RPMI8226 (cell line): ENCODE data around the gene OXTR.

Experiments
- DNase-seq: peaks from one replicate; pipeline ENCODE4 v3.0.0-alpha.2; 2015

The OXTR gene

DNA sequence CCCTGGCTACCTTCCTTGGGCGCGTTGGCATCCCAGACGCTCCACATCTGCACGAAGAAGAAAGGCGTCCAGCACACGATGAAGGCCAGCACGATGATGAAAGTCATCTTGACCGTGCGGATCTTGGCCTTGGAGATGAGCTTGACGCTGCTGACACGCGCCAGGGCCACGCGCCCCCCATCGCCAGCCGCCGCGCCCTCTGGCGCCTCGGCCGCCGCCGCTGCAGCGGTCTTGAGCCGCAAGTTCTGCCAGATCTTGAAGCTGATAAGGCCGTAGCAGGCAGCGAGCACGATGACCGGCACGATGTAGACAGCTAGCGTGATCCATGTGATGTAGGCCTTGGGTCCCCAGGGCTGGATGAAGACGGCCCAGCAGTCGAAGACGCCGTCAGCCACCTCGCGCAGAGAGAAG lies 2.2 kb downstream of the OXTR start:
- no peak for DNase-seq

DNA sequence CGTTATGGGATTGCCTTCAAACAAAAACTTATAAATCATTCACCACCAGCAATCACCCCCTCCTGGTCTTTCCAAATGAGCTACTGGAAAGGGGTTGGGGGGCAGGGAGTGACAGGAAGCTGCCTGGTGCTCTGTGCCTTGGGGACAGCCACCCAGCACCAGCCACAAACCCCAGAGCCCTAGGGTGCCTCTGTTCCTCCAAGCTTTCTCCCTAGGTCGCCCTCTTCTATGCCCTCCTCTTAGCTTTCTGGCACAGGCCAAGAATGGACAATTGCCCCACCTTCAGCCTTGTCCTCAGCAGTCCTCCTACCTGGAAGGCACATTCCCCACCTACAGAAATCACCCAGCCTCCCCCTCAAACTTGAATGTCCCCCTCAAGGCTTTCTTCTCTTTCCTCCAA lies 3.3 kb downstream of the OXTR start:
- DNase-seq: no peak

DNA sequence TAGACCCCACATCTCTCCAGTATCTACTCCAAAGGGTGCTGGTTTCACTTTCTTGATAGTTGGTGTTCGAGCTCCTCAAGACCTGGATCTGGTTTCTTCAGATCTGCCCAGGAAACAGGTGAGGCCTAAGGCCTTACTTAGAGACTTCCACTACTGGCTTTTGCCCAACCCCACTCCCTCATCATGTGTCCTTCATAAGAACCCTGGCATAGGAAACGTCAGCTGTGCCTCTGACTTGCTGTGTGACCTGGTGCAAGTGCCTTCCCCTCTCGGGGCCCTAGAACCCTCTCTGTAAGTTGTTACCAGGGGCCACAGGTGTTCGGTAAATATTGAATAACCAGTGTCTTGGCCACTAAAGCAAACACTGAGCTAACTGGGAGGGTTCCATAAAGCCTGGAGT lies 3.9 kb downstream of the OXTR start:
- peak; percentile 55 for DNase-seq

DNA sequence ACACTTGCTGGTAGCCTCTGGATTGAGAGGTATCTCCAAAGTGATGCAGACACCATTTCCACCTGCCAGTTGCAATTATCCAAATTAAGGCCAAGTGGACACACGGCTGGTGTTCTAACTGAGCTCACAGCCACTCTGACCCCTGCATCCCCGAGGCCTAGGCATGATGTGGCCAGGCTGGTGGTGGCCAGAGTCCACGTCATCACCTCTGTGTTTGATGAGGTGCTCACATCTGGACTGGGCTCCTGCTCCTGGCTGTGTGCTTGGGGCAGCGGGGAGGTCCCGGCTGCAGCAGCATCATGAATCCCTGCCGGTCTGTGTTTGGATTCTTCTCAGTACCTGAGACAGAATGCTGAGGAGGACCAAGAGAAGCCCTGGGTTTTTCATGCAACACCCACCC lies 4.9 kb downstream of the OXTR start:
- no peak for DNase-seq

DNA sequence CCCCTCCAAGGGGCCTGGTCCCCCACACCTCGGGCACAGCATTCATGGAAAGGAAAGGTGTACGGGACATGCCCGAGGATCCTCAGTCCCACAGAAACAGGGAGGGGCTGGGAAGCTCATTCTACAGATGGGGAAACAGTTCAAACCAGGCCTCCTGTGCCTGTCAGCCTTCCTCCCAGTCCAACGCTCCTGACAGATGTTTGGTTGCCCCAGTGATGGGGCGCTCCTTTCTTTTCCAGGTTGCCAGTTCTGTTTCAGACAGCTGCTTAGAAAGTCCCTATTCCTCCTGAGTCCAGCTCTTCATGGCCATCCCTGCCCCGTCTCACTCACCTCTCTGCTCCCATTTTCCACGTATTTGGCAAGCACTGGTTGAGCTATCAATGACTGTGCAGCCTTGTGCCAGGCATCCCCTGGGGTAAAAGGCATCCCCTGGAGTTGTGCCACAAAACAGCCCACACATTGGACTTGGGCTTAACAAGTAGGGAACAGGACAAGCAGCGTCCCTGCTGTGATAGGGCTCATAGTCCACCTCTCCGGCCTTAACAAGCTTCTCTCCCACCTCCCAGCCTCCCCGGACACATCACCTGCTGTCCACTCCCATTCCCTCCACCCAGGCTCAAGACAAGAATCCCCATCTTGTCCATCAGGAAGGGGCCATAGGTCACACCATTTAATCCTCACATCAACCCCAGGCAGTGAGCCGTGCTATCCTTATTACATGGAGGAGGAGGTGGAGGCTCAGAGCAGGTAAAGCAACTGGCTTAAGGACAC lies 6.6 kb downstream of the OXTR start:
- DNase-seq: no peak

DNA sequence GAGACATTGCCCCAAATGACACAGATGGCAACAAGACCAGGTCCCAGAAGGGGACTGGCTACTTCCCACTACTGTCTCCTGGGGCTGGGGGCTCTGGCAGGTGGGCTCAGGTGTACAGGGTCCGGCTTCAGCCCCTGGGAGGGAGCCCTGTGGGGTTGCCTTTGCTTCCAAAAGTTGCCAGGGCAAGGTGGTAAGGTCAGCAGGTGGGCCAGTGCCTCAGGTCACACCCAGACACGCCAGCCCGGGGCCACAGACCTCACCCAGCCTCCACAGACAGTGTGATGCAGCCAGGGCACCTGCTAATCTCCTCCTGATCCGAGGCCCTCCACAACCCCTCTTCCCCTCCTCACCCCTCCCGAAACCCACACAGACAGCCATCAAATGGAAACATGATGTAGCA lies 7.5 kb downstream of the OXTR start:
- DNase-seq: no peak

DNA sequence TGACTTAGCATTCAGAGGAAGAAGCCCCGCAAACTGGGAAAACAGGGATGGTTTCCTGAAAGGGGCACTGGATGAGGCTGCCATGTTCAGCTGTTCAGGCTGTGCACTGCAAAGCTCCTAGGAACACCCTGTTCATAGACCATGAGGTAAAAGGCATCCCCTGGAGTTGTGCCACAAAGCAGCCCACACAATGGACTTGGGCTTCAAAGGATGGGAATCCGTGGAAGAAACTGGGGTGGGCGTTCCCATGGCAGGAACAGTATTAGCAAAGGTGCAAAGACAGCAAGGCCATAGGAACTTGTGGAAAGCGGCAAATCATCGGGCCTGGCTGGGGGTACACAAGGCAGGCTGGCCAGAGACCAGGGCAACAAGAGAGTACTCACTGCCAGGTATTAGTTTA lies 8.9 kb downstream of the OXTR start:
- no peak for DNase-seq

DNA sequence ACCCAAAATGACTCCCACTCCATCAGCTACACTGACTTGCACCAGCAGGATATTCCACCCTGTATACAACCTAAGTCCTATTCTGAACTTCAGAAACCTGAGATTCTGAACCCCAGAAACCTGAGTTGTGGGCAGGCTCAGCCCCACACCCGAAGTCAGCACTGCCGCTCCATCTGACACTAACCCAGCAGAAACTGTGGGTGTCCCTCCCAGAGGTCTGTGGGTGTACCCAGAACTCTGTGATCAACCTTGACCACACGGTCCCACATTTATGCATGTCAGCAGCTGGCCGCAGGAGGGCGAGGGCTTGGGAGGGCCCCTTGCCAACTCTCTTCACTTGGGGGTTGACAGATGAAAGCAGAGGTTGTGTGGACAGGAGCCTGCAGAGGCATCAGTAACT lies 9.3 kb downstream of the OXTR start:
- no peak for DNase-seq

DNA sequence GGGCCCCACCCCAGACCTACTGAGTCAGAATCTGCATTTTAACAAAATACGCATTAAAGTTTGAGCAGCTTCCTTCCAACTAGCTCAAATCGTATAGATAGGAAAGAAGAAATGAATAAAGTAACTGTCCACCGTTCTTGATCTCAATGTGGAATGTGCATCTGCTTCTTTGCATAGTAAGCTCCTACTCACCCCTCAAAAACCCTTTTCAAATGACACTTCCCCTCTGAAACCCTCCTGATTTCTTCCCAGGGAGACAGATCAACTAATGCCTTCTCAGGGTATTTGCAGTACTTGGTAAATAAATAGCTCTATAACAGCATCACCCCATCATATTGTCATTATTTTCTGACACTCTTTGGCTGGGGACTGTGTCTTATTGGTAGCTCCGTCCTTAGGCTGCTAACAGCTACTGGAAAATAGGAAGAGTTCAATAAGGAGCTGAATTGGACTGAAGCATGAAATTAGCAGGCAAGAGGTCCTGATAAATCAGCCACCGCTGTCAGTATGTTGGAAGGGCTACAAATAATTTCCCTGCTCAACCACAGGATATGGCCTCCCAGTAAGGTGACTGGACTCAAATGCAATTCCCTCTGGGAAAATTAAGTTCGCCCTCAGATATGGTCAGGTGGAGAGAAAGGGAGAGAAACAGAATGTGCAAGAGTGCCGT lies 10.2 kb downstream of the OXTR start:
- no peak for DNase-seq

DNA sequence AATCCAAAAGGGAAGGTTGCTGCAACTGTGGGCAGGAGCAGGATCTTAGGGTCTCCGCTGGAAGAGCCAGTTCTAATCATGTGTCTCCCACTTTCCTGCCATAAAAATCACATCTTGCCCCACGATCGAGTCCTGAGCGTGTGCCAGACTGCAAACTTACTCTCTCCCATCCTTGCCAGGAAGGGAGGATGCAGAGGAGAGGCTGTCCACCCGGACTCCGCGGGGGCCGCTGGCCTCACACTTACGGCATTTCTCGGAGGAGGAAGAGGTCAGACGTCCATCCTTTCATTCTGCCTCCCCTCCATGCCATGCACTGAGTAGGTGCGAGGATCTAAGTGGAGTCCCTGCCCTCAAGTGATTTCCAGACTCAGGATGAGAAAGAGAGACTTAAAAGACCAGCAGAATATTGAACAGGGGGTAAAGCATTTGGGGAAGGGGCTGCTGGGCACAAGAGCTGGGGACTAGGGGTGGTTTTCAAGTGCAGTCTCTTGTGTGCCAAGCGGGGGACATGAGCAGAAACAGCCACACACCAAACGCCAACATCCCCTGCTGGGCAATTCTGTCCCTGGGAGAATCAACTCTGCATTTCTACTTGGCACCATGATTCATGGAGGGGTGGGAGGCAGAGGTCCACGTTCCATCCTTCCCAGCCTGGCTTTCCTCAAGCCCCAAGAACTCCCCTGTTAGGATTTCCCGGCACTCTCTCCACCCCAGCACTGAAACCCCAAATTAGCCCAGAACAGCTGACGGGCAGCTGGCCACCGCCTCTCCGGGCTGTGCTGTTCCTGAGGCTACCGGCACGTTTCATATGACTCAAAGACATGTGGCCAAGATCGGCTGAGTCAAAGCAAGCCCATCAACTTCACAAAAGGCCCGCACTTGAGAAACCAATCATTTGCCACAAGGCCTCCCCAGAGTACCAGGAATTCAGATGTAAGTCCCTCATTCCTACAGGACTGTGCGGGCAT lies 11.6 kb downstream of the OXTR start:
- no peak for DNase-seq

DNA sequence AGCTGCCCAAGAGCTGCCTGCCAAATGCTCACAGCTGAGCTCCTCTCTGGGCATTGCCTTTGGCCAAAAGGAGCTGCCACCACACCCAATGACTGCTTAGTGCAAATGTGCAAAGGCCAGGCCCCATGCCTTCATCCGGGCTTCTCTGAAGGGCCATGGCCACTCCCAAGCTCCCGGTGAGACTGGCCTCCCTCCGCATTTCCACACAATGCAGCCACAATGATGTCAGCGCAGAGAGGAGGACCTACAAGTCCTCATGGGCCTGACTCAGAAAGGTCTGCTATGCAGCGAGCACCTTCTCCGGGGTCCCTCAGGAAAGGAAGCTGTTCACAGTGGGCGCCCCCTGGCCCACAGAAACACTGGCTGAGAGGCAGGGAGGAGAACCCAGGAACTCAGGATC lies 12.7 kb downstream of the OXTR start:
- no peak for DNase-seq

DNA sequence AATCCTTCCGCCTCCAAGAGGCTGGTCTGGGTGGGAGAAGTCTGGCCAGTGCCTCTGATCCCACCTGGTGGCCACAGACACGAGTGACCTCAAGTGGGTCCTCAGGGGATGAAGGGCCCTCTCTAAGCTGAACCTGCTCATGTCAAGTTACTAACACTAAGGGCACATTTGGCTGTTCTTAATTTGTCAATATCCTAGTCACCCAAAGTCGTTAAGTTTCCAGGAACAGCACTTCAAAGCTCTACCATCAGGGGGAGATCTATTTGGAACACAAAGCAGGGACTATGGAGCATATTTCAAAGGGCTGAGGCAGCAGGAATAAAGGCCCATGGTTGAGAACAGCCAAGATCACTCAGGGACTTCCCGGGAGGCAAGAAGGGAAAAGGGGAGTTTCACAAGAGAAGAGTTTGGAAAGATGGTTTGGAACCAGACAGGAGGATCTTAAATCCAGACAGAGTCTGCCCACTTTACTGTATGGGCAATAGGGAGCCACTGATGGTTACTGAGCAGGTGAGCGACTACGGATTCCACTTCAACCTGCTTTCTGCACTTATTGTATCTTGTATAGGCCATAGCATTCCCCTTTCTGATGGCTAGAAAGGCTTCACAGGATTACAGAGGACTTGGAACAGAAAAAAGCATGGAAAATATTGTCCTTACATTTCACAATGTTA lies 13.7 kb downstream of the OXTR start:
- DNase-seq: no peak

DNA sequence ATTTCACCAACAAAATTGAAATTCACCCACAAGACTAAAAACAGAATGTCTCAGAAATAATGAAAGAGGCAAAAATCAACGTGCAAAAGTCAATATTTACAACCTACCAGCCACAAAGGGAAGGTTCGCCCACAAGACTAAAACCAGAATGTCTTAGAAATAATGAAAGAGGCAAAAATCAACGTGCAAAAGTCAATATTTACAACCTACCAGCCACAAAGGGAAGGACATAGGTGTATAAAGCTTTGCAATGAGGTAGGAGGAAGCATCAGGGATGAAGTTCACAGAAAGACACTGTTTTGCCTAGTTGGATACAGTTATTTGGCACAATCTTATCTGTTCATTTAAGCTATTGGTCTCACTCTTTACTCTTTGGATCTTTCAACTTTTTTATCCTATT lies 14.3 kb downstream of the OXTR start:
- no peak for DNase-seq

DNA sequence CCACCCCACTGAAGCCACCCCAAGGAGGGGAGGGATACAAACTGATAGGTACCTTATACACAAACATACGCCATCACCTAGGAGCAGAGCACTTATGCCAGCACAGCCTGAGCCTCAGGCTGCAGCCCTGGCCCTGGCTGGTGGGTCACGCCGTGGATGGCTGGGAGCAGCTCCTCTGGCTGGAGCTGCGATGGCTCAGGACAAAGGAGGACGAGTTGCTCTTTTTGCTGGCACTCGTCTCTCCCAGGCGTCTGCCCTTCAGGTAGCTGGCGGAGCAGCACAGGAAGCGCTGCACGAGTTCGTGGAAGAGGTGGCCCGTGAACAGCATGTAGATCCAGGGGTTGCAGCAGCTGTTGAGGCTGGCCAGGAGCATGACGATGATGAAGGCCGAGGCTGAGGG lies 16.6 kb downstream of the OXTR start:
- DNase-seq: no peak

DNA sequence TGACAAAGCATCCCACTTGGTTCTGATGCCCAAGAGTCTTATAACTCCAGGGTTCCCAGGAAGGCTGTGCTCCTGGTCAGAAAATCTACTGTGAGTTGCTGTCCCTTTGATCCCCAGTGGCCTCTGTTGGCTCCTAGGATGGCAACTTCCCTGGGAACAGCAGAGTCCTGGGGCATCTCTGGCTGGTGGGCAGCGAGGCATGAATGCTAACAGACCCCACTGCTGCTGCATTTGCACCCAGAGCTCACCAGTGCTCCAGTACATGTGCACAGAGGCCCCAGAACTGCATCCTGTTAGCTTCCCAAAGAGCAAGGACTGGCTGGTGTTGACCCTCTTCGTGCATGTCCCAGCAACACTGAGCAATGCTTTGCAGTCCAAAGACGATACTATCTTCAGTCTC lies 20.1 kb downstream of the OXTR start:
- no peak for DNase-seq

DNA sequence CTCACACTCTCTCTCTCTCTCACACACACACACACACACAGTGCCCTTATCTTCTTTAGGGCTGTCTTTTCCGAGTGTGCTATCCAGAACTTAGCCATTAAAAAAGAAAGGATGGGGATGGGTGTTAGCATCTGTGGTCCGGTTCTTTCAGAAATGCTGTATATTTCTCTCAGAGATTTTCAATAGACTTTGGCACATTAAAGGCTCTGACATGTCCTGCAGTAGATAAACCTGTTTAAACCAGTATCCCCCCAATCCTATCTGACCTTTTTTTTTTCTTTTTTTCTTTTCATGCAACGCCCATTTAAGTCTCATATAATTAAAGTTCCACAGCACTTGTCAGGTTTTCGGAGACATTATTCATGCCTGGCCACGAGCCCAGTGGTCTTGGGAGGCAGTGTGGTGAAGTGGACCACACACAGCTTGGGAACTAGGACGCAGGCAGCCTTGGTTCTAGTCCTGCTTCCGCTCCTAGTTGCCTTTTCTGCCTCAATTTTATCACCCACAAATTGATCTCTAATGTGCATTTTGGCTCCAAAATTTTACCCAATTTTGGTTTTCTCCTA lies 22.6 kb downstream of the OXTR start:
- no peak for DNase-seq

DNA sequence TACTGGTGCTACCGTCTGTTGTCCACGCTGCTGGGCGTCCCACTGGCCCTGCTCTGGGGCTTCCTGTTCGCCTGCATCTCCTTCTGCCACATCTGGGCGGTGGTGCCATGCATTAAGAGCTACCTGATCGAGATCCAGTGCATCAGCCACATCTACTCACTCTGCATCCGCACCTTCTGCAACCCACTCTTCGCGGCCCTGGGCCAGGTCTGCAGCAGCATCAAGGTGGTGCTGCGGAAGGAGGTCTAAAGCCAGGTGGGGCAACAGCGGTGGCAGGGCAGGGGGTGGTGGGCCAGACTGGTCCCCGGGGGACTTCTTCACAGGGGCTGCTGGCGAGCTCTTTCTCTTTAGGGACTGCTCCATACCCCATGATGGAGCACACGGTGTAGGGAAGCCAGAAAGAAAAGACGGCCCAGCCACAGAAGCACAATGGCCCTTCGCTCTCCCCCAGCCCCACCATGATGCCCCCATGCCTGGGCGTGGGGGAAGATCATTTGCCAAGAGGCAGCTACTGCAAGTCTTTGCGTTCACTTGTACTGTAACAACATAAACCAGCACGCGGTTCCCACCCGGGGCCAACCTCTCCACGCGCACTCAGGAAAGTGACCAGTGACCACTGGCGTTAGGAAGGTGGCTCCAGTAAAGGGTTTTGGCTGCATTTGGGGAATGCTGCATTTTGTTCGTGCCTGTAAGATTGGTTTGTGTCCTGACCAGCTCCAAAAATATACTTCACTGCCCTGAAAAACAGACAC lies 23.6 kb downstream of the OXTR start:
- no peak for DNase-seq

DNA sequence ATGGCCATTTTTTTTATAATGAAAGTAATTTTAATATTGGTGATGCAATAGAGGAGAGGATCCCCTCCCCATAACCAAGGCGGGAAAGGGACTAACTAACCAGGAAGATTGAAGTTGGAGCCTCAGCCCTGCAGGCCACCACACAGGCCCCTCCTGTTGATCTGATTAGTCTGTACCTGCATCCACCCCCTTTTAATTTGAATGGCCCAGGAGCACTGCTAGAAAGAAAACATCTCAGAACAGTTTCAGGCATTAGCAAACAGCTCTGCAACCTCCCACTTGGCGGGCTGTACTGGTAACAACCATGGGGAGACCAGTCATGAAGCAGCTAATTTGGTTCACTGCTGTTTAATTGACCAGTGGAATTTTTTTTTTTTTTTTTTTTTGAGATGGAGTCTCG lies 25.5 kb downstream of the OXTR start:
- DNase-seq: no peak

DNA sequence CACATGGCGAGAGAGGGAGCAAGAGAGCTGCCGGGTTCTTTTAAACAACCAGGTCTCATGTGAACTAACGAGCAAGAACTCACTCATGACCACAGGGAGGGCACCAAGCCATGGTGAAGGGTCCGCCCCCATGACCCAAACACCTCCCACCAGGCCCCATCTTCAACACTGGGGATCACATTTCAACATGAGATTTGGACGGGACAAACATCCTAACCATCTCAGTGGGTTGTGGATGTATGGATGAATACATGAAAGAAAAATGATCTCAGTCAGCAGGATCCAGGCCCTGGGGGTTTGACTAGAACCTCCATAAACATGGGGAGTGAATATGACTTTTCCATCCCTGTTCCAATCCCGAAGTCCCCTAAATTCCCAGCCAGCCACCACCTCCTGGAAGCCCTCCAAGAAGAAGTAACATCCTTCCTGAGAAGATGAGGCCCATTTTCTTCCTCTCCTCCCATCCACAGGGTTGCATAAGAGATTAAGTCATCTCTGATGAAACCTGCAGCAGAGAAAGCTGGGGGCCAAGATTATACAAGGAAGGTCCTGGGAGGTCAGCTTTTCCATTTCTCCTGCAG lies 26.3 kb downstream of the OXTR start:
- DNase-seq: no peak

DNA sequence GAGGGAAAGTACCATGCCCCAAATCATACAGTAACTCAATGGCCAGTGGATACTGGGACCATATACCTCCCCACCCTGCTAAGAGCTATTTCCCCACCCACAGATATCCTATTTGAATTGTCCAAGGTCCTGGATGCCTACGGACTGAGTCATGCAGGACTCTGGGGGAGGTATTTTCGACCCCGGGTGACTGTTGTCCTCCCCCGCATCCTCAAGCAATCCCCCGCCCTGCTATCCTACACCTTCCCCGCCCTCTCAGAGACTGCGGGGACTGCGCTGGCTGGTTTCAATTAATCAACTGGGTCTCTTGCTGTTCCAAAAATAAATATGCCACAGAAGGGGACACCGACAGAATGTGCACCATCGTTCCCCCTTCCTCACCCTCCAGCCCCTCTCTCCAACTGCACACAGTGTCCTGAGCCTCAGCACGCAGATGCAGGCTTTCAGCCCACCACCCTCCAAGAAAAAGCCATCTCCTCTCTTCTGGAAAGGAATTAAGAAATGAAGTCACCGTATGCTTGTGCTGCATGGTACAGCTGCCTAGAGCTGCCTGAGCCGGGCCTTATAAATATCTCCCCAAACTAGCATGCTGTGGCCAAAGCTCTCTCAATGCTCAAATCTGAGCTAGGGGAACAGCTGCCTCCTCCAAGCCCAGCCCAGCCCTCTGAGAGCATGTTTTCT lies 27.7 kb downstream of the OXTR start:
- no peak for DNase-seq
